Measurements from ENCODE around the gene NKAIN2.
"Not testable (repeated sequence)": the region's sequence is repeated elsewhere in the genome, so short reads cannot be mapped to it uniquely, and the experiment has no call there.

NKAIN2 gene

DNA sequence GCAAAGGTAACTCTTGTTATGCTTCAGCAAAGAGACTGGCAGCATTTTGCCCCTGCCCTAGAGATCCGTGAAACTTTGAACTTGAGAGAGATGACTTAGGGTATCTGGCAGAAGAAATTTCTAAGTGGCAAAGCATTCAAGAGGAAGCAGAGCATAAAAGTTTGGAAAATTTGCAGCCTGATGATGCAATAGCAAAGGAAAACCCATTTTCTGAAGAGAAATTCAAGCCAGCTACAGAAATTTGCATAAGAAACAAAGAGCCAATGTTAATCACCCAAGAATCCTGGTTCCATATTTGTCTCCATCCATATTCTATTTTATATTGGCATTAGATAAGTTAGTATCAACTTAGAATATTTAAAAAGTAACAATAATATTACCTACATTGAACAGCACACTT is 934.1 kb downstream of the NKAIN2 start:
- not testable (repeated sequence) for DNase-seq

DNA sequence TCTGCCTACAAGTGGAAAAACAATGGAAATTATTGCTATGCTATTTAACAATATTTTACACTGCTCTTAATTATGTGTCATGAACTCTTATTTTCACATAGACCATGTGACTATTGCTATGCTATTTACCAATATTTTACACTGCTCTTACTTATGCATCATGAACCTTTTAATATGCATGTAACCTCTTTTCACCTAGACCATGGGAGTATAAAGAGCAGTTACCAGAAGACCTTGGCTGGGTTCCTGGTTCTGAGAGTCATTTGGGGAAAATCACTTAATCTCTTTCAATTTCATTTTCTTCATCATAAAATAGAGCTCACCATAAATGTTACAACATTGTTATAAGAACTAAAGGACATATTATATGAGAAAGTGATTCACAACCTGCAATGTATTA is 934.8 kb downstream of the NKAIN2 start:
- DNase-seq, result no peak

DNA sequence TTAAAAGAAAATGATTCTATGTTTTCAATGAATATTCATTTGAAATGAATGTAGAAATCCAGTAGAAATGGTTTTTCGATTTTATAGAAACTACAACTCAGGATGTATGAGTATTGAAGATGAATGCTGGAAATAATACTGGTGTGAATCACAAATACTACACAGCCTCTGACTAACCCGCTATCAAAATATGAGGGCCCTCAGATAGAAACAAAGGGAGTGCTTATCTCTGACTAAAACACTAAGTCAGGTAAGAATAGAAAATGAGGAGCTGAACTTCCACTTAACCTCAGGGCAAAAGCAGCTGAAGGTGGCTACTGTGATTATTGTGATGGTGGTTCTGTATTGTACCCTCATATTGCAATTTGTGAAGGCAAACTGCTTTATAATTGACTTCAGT is 937.7 kb downstream of the NKAIN2 start:
- no peak for DNase-seq

DNA sequence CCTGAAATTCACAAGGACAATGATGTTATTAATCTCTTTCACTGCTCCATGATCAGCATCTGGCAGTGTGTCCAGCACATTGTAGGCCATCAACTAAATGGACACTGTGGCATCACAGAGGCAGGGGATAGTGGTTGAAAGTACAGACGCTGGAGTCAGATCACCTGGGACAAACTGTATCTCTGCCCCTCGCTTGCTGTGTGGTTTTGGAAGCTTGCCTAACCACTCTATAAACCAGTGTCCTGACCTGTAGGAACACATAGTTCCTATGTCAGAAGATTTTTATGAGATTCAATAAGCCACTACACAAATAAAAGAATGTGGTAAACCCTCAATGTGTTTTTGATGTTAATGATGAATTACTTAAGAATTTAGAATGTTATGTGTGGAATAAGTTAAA is 939.3 kb downstream of the NKAIN2 start:
- no peak for DNase-seq

DNA sequence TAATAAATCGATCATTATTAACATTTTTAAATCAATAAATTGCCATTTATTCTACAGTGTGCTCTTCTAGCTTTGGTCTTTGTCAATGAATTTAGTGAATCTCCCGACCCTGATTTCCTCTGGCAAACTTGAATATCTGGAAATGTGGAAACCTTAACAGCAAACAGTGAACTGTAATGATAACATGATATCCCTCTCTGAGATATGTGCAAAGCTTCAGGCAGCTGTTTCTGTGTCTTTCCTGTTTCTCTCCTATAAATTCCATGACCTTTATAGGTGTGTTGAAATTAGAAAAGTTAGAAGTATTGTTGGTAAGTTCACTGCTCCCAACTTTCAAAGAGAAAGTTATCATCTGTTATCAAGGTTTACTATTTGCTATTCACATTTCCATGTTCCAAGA is 939.8 kb downstream of the NKAIN2 start:
- DNase-seq, result no peak

DNA sequence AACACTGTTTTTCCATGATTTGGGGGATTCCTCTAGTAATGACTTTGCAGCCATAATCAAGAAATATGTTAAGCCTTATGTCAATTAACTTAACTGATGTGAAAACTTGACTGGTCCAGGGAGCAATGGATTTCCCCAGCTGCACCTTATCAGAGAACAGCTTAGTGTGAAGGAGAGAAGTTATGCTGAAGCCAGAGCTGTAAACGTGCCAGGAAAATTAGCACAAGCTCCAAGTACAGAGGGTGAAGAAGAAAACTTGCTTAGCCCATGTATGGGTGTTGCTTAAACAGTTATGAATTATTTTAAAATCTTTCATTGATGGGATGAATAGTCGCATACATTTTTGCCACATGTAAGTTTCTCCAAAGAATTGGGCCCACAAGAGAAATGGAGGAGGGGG is 943.7 kb downstream of the NKAIN2 start:
- DNase-seq, result no peak

DNA sequence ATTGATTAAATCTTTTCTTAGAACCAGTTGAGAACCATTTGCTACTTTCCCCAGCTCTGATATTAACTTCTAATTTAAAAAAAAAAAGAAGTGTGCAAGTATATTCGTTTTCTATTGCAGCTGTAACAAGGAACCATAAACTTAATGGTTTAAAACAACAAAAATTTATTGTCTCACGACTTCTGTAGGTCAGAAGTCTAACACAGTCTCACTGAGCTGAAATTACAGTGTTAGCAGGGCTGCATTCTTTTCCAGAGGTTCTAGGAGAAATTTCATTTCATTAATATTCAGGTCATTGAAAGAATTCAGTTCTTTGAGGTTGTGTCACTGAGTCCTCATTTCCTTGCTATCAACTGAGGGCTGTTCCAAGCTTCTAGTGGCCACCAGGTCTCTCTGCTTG is 945.1 kb downstream of the NKAIN2 start:
- DNase-seq, result no peak

DNA sequence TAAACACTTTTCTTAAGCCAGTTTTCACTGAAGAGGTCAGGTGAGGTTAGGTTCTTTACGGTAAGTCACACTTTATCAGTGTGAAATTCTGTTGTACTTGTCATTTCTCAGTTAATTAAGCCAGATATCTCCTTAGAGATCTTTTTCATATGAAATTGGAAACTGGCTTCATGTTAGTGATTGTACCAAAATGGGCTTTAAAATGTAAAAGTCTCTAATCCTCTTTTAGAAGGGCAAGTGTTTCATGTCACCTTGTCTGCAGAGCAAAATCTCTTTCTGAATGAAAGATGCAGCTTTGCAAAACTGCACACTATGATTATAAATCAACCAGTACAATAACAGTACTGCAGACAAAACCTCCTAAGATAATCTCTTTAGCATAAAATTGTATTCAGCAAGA is 949.3 kb downstream of the NKAIN2 start:
- no peak for DNase-seq

DNA sequence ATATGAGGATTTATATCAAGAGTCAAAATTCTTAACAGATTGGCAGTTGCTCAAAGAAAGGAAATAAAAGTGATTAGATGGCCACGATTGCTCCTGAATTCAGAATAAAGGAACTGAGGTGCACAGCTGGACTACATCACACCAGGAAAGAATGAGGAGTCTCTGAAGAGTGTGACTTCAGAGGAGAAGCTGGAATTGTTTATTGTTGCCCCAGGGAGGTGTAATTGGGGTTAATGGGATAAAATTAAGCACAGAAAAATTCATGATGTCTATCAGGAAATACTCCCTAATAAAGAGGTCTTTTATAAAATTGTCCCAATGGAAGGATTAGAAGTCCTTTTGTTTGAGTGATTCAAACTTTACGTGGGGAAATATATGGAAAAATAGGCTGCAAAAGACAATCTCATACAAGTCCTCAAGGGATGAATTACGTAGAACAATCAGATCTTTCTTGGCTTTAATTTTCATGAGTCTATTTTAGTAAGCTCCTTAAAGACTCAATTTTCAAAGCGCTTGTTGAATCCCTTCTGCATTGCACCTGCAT is 950.0 kb downstream of the NKAIN2 start:
- no peak for DNase-seq

DNA sequence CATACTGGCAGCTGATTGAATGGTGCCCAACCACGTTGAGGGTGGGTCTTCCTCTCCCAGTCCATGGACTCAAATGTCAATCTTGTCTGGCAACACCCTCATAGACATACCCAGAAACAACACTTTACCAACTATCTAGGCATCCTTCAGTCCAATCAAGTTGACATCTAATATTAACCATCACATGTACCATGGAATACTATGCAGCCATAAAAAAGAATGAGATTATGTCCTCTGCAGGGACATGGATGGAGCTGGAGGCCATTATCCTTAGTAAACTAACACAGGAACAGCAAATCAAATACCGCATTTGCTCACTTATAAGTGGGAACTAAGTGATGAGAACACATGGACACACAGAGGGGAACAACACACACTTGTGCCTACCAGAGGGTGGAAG is 951.7 kb downstream of the NKAIN2 start:
- no peak for DNase-seq

DNA sequence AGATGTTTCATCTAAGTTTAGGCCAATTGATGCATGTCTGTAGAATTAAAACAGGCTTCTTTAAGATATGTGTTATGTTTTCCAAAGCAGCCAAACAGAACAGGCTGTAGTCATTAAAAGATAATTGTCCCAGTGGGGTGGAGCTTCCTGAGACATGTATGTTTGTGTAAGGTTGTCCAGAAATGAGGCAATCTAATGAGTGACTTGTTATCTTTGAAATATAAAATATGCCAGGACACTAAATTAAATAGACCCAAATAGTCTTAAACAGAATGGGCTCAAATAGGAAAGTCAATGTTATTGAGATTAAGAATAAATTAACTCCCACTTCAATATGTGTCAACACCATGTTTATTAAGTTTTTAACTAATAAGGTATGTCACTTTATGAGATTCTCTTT is 953.9 kb downstream of the NKAIN2 start:
- DNase-seq, result no peak

DNA sequence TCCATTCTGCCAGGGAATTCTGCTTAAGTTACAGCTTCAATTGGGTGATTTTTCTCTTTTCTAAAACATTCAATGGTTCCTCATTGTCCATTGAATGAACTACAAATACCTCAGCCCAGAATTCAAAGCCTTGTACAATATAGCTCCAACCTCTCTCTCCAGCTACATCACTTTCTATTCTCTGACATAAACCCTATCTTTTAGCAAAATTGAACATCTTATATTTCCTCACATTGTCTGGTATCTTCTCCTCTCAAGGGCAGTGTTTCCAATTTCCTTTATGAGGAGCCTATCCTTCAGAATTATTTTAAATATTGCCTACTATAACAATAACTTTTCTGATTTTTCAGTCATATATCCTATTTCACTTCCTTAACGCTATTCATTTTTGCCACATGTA is 955.0 kb downstream of the NKAIN2 start:
- no peak for DNase-seq

DNA sequence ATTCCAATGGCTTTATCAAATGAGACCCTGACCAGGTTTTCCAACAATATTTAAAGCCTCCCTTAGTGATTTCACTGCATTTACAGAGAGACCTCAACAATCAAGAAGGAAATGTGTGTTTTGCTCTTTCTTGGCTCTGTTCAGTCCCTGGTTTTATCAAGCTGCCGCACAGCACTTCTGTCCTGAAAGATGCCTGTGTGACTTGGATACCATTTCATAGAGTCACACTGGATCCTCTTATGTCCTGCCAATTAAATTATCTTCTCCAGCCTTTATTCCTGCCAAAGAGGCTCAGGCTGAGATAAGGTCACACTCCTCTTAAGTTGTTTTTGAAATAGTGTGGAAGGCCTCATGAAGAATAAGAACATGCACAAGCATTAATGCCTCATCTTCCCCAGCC is 961.6 kb downstream of the NKAIN2 start:
- no peak for DNase-seq

DNA sequence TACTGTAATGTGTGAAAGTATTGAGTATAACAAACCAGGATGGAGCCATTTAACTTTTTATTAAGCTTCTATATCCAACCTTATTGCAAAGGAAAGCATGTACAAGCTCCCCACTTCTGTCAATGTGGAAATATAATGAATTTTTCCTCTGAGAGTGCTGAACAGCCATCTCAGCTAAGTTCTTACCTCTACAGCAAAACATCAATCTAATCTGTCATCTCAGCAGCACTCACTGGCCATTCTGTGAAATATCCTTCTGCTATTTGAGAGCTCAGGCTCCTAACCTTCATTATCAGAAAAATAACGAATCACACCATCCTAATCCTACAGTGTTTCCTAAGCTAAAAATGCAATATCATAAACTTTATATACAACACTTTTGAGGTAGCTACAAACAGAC is 964.6 kb downstream of the NKAIN2 start:
- DNase-seq, result no peak

DNA sequence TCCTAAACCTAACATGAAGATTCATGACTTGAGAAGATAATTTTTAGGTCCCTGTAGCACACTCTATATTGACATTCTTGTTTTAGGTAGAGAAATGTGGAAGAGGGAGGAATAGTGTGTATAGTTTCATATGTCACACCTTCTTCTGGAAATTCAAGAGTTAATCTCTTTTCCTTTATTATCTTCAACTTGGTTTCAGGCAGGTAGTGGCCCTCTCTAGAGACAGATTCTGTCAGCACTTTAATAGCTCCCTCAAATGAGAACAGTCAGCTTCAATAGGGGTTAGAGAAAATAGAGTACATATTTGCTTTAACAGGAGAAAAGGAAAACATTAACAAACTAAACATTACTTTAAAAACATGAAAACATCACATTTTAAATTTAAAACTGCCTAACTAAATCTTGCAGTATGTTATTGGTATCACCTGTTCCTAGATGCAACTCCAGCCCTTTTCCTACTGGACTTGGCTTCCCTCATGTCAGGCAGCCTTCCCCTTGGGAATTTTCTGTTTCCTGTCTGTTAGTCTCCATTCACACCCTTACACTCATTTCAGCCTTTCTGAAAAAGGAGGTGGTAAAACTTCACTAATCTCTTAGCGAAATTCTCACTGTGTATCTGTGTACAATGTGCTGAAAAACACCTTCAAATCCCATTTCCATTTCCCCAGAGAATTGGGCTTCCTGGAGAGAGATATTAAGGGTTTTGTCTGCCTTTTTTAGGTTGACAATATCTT is 966.3 kb downstream of the NKAIN2 start:
- DNase-seq, result no peak

DNA sequence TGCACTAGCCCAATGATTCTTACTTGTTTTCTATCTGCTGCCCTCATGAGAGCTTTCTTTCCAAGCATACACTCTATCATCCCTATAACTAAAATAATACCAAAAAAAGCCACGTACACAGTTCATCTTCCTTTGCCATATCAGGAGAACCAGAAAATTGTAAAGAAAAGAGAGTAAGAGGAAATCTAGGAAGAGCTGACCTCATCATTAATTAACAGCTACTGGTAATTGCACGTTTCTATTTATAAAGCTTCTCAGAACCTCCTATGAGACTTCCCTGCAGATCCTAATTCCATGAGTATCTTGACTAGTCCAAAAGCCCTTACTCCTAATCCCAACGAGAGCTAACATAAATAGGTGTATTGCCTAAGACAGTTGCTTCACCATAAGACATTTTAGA is 967.1 kb downstream of the NKAIN2 start:
- no peak for DNase-seq

DNA sequence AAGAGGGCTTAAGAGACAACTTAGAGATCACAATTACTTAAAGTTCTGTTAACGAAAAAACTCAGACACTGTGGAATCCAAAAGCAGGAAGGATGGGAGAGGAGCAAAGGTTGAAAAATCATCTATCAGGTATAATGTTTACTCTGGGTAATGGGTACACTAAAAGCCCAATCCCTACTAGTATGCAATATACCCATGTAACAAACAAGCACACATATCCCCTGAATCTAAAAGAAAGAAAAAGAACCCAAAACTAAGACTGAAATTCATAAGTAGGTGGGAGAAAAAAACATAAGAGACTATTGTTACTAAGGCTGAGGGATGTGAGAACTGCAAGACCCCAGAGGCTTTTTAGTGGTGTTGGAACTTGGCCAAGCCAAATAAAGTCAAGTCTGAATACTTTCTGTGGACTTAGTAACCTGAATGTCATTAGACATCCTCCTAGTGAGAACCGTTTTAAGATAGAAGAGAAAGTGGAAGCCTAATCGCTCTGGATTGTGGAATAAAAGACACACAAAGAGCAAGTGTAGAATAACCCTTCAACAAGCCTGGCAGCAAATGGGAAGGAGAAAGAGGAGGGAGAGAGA is 969.2 kb downstream of the NKAIN2 start:
- DNase-seq, result no peak

DNA sequence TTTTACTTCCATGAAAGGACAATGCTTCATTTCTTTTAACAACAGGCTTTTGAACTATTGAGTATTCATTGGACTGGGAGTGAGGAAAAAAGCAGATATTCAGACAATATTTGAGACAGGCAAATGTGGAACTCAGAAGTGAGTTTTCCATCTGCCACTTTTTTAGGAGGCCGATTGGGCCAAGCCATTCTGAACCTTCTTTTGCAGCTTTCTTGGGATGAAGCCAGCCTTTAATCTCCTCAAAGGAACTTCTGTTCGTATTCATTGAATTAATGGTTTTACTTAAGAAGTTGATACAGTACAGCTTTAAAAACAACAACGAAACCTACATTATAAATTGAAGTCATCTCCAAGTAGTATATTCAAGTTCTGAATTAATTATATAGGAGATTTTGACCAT is 971.5 kb downstream of the NKAIN2 start:
- no peak for DNase-seq

DNA sequence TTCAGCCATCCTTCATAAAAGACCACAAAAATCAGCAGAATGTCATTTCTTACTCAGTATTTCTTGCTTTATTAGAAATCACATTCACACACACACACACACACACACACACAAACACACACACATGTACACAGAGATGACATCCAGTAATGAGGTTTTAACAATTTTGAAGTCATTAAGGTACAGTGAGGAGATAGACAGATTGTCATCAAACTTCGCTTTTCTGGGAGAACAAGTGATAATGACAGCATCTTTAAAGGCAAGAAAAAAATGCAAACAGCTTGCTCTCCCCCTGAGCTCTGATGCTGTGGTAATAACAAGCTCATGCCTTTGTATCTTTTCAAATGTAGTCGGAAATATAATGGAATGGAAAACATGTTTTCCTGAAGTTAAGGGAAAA is 974.2 kb downstream of the NKAIN2 start:
- no peak for DNase-seq

DNA sequence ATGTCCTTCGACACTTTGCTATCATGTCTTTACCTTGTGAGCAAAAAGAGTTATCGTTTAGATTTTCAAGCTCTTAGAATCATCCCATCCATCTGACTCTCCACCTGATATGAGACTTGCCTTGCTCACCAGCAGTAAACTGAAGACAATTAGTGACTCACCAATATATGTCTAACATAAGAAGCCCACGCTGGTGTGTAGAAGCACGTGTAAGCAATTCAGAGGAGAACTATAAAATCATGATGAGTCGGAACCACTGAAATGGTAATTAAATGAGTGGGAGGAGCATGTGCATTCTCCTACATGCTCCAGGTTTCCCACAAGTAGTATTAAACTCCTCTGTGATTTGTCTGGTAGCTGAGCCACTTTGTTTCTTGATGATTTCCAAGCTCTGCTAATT is 977.0 kb downstream of the NKAIN2 start:
- DNase-seq, result no peak

DNA sequence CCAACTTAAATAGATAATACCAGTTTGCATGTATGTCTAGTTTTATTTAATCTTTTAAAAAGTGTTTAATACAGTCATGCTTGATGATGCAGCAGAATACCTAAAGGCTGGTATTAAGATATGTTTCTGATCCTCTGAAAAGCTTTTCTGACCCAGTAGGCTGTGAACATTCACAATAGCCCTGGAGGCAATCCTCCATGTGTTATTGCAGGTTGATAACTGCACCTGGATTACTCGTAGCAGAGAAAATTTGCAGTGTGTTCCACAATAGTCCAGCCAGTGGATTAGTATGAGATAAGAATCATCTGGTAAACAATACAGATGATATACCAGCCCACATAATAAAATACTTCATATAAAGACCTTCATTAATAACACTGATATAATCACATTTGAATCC is 979.7 kb downstream of the NKAIN2 start:
- DNase-seq, result no peak

DNA sequence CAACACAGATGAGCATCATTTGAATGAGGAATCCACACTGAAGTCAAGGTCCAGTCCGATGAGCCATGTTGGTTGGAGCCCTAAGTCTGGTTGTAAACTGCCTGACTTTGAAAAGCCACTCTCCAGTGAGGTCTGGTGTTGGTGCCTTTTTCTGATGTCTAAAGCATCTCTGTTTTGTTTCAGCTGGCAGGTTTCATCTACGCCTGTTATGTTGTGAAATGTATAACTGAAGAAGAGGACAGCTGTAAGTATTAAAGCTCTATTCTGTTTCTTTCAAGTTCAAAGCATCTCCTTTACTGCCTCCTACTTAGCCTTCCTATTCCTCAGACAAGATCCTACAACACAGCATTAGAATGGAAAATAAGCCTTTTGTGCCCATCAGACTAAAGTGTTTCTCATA is 987.5 kb downstream of the NKAIN2 start:
- DNase-seq, result no peak

DNA sequence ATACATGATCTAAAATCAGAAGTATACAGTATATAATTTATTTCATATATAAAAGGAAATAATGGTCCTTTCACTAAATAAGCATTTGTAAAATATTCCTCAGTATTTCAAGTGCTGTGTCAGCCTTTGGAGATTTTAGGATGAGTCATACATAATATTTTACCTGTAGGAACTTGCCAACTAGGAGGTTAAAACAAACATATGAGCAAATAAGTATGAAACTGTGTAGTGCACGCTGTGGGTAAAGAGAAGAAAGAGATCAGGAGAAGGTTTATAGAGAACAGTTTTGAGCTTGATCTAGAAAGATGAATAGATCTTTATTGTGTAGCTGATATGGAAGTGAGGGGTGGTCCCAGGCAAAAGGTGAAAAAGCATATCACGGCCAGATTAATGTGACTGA is 988.7 kb downstream of the NKAIN2 start:
- DNase-seq, result no peak

DNA sequence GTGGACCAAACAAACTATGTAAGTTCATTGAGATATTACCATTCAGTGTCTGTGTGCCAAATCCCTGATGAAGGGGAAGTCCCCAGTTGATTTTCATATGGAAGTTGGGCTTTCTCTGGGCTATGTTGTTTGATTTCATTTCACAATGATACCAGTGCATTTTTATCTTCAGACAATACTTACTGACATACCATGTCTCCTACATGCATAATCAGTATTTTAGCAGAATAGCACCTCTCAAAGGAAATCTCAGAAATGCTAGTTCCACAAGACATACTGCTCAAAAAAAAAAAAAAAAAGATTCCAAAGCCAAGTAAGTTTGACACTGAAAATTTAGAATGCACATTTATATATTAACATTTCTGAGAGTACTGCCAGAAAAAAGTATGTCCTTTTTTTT is 989.7 kb downstream of the NKAIN2 start:
- no peak for DNase-seq

Data from GDM1 (cell line).